Left lung (tissue), 10 donors: ENCODE data around the gene PTPRT. TPM values are rescaled to one million over a fixed set of nuclear protein-coding genes. Genes with fewer than 3 reads are reported as not detected.

Source experiments
- ATAC-seq: fragments of 200-7000 bp; cut with Tn5 transposase; one replicate; pipeline ENCODE4 v1.9.1; 2020; ENCODE audit warnings: moderate library complexity
- DNase-seq, 4 donors: peaks; one replicate each; pipeline ENCODE4 v3.0.0-alpha.2; 2013 to 2020
- H3K27ac ChIP-seq, 2 donors: fragments of 200-600 bp; sonication (generic) in 1 of 2; one replicate each; pipeline versions ENCODE4 v1.5.0 to v1.8.0; 2020 to 2021
- H3K27me3 ChIP-seq, 2 donors: fragments of 200-600 bp; sonication (generic) in 1 of 2; one replicate each; pipeline versions ENCODE4 v1.5.0 to v1.8.0; 2020 to 2021
- H3K36me3 ChIP-seq, 2 donors: fragments of 200-600 bp; sonication (generic) in 1 of 2; one replicate each; pipeline versions ENCODE4 v1.5.0 to v1.8.0; 2020 to 2021
- H3K4me1 ChIP-seq, 2 donors: fragments of 200-600 bp; one replicate each; pipeline ENCODE4 v1.8.0; 2021
- H3K4me3 ChIP-seq, 2 donors: fragments of 200-600 bp; sonication (generic) in 1 of 2; one replicate each; pipeline versions ENCODE4 v1.5.0 to v1.8.0; 2020 to 2021; ENCODE audit warnings: mild to moderate bottlenecking in 1 of 2
- H3K9me3 ChIP-seq, 2 donors: fragments of 200-600 bp; sonication (generic) in 1 of 2; one replicate each; pipeline versions ENCODE4 v1.5.0 to v1.8.0; 2020 to 2021
- CTCF ChIP-seq, 2 donors: fragments of 200-600 bp; sonication (generic) in 1 of 2; IDR thresholded peaks; one replicate each; pipeline versions ENCODE4 v1.5.0 to v1.8.0; 2021; ENCODE audit warnings: antibody characterized with exemption in 2 of 2
- intact Hi-C, 2 donors: fragments of 100-400 bp; cut with DNase I; formaldehyde crosslinking; loops; one replicate each; pipeline versions ENCODE4 v1.11.2 to v1.14.2; 2022
- polyA plus RNA-seq, 6 donors: library from polyadenylated mRNA; unstranded; fragments of 120-200 nt; gene quantifications; one replicate each; pipeline ENCODE4 v1.2.1, GENCODE V29; 2013; ENCODE audit not compliant: insufficient read length in 6 of 6
- total RNA-seq, 2 donors: library from RNA; stranded (reverse); fragmentation: NEBNext Ultra II Directional; extraction: Animal tissue kit (Norgen Biotek cat#: 25700); gene quantifications; one replicate each; pipeline ENCODE4 v1.2.1, GENCODE V29; 2021
- donor health status: DM: no; HTN: yes; CAD: no.
- donor health status: DM: no; HTN: no; CAD: no.

Gene PTPRT
- total and polyA plus RNA-seq, 8 donors = 0.15 to 2.9 (median 1.4) TPM

DNA sequence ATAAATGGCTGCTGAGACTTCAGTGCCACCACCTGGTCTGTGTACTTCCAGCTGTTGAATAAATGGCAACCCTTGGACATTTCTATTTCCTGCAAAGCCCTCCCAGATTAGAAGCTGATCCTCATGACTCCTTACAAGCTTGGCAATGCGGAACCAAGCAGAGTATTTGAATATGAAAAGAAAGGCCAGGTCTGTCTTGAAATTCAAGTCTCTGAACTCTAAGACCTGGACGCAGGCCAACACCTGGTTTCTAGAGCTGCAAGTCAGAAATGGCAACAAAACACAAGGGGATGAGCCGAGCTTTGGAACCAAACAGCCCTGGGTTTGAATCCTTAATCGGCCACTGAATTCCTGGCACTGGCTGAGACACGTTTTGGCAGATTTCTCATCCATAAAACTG is 353.4 kb downstream of the PTPRT start:
- Histone ChIP-seq H3K4me3 (no peak overlapping the region), H3K36me3 (no peaks in the 10 kb centered on the region), H3K27ac (no peak overlapping the region), H3K27me3 (no peaks in the 10 kb centered on the region), H3K4me1 (no peaks in the 10 kb centered on the region), H3K9me3 (no peaks in the 10 kb centered on the region)
- intact Hi-C loops = no loop called here
- ATAC-seq (no peak), DNase-seq (peak in 2 of 4 donors; percentile 37 to 73)
- no peak for TF ChIP-seq CTCF (IDR thresholded peaks at IDR 0.05)

DNA sequence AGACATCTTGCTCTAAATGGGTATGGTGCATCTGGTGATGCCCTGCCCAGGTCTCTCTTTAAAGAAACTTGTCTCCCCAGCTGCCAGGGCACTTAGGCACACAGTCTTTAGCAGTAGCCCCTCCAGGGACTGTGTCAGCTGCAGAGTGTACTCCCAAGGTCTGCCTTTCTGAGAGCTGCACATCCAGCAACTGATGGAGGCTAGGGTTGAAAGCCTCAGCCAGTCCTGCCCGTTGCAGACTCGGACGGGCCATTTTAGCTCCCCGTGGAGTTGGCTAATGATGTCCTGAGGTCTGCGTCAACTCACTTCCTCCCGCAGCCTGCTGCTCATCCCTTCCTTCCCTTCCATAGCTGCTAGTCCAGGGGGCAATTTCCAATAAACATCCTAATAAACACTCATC is 381.8 kb downstream of the PTPRT start:
- ATAC-seq (no peak), DNase-seq (no peak)
- Histone ChIP-seq H3K27me3 (no peaks in the 10 kb centered on the region), H3K36me3 (no peaks in the 10 kb centered on the region), H3K4me3 (no peak overlapping the region), H3K9me3 (no peaks in the 10 kb centered on the region), H3K27ac (no peak overlapping the region), H3K4me1 (no peaks in the 10 kb centered on the region)
- intact Hi-C loops = no loop called here
- TF ChIP-seq CTCF (IDR thresholded peaks at IDR 0.05) = no peak

GRCh38 chr20:42795111-42795695 is 394.5 kb downstream of the PTPRT start:
- no peaks in the 10 kb centered on the region for H3K9me3 ChIP-seq
- no peaks in the 10 kb centered on the region for H3K4me1 ChIP-seq
- H3K36me3 ChIP-seq = no peaks in the 10 kb centered on the region
- TF ChIP-seq CTCF (IDR thresholded peaks at IDR 0.05) = no peak
- H3K27me3 ChIP-seq = peaks cover 0 to 5% of the 10 kb centered on the region in 2 donors
- H3K4me3 ChIP-seq = no peak overlapping the region
- intact Hi-C loops = no loop called here
- H3K27ac ChIP-seq = no peak overlapping the region
- peak in 2 of 4 donors; percentile 11 to 69 for DNase-seq
- ATAC-seq = no peak

- no peak overlapping the region for H3K27ac ChIP-seq
- no peak for ATAC-seq
These were observed 397.7 kb downstream of the PTPRT start for GRCh38 chr20:42792052-42792451.

GRCh38 chr20:42790111-42790510 is 399.6 kb downstream of the PTPRT start:
- H3K27me3 ChIP-seq = peaks cover 0 to 5% of the 10 kb centered on the region in 2 donors
- H3K36me3 ChIP-seq = no peaks in the 10 kb centered on the region
- TF ChIP-seq CTCF (IDR thresholded peaks at IDR 0.05) = no peak
- no peak overlapping the region for H3K4me3 ChIP-seq
- no peaks in the 10 kb centered on the region for H3K4me1 ChIP-seq
- ATAC-seq (no peak), DNase-seq (peak in 1 of 4 donors; percentile 6)
- H3K9me3 ChIP-seq = no peaks in the 10 kb centered on the region
- intact Hi-C loops = no loop called here
- H3K27ac ChIP-seq = no peak overlapping the region

More at GRCh38 chr20:42792052-42792451, 397.7 kb downstream of the PTPRT start:
- Histone ChIP-seq H3K4me1 (no peaks in the 10 kb centered on the region), H3K9me3 (no peaks in the 10 kb centered on the region), H3K27me3 (peaks cover 0 to 5% of the 10 kb centered on the region in 2 donors), H3K4me3 (no peak overlapping the region), H3K36me3 (no peaks in the 10 kb centered on the region)
- no peak for TF ChIP-seq CTCF (IDR thresholded peaks at IDR 0.05)
- intact Hi-C loops = no loop called here
- no peak for DNase-seq
